ENCODE measurements around the gene MAN1C1.
A peak's percentile ranks its signal among the peaks of the same experiment; 100 is the strongest.
"Not testable (repeated sequence)": the region's sequence is repeated elsewhere in the genome, so short reads cannot be mapped to it uniquely, and the experiment has no call there.

The MAN1C1 gene

GRCh38 chr1:25631750-25632485 lies 15.3 kb downstream of the MAN1C1 start:
- no peak for DNase-seq (ENCODE audit: extremely low read depth in 1 of 2, low read depth in 1 of 2)

GRCh38 chr1:25634066-25634465 lies 17.5 kb downstream of the MAN1C1 start:
- no peak for DNase-seq (ENCODE audit: extremely low read depth in 1 of 2, low read depth in 1 of 2)

GRCh38 chr1:25634896-25635295 lies 18.3 kb downstream of the MAN1C1 start:
- DNase-seq (ENCODE audit: extremely low read depth in 1 of 2, low read depth in 1 of 2): no peak

GRCh38 chr1:25636141-25636540 lies 19.6 kb downstream of the MAN1C1 start:
- DNase-seq (ENCODE audit: extremely low read depth in 1 of 2, low read depth in 1 of 2): not testable (repeated sequence)

- no peak for DNase-seq (ENCODE audit: extremely low read depth in 1 of 2, low read depth in 1 of 2)
Measured at GRCh38 chr1:25640646-25641328, 24.2 kb downstream of the MAN1C1 start.

- DNase-seq (ENCODE audit: extremely low read depth in 1 of 2, low read depth in 1 of 2): no peak
Measured at GRCh38 chr1:25641329-25641725, 24.7 kb downstream of the MAN1C1 start.

GRCh38 chr1:25641931-25642573 lies 25.5 kb downstream of the MAN1C1 start:
- DNase-seq (ENCODE audit: extremely low read depth in 1 of 2, low read depth in 1 of 2): no peak

GRCh38 chr1:25642574-25643108 lies 26.1 kb downstream of the MAN1C1 start:
- peak; percentile 45 to 72 for DNase-seq (ENCODE audit: extremely low read depth in 1 of 2, low read depth in 1 of 2)

GRCh38 chr1:25643929-25644328 lies 27.3 kb downstream of the MAN1C1 start:
- DNase-seq (ENCODE audit: extremely low read depth in 1 of 2, low read depth in 1 of 2): no peak

- DNase-seq (ENCODE audit: extremely low read depth in 1 of 2, low read depth in 1 of 2): no peak
Measured at GRCh38 chr1:25644962-25645361, 28.4 kb downstream of the MAN1C1 start.

GRCh38 chr1:25645637-25646400 lies 29.2 kb downstream of the MAN1C1 start:
- no peak for DNase-seq (ENCODE audit: extremely low read depth in 1 of 2, low read depth in 1 of 2)

- no peak for DNase-seq (ENCODE audit: extremely low read depth in 1 of 2, low read depth in 1 of 2)
Measured at GRCh38 chr1:25647106-25647505, 30.5 kb downstream of the MAN1C1 start.

GRCh38 chr1:25647863-25648262 lies 31.3 kb downstream of the MAN1C1 start:
- no peak for DNase-seq (ENCODE audit: extremely low read depth in 1 of 2, low read depth in 1 of 2)

GRCh38 chr1:25648681-25649440 lies 32.3 kb downstream of the MAN1C1 start:
- no peak for DNase-seq (ENCODE audit: extremely low read depth in 1 of 2, low read depth in 1 of 2)

- DNase-seq (ENCODE audit: extremely low read depth in 1 of 2, low read depth in 1 of 2): no peak
Measured at GRCh38 chr1:25649505-25650288, 33.1 kb downstream of the MAN1C1 start.

- DNase-seq (ENCODE audit: extremely low read depth in 1 of 2, low read depth in 1 of 2): no peak
Measured at GRCh38 chr1:25650289-25650576, 33.6 kb downstream of the MAN1C1 start.

GRCh38 chr1:25651036-25651640 lies 34.5 kb downstream of the MAN1C1 start:
- no peak for DNase-seq (ENCODE audit: extremely low read depth in 1 of 2, low read depth in 1 of 2)

- no peak for DNase-seq (ENCODE audit: extremely low read depth in 1 of 2, low read depth in 1 of 2)
Measured at GRCh38 chr1:25651824-25652741, 35.5 kb downstream of the MAN1C1 start.

Measured in stimulated activated CD8-positive, alpha-beta memory T cell treated with anti-CD3 and anti-CD28 coated beads, Interleukin-7, amount 100 ng/mL, for 48 hours (primary cell).